ENCODE results near the gene DPY19L3.

DNA sequence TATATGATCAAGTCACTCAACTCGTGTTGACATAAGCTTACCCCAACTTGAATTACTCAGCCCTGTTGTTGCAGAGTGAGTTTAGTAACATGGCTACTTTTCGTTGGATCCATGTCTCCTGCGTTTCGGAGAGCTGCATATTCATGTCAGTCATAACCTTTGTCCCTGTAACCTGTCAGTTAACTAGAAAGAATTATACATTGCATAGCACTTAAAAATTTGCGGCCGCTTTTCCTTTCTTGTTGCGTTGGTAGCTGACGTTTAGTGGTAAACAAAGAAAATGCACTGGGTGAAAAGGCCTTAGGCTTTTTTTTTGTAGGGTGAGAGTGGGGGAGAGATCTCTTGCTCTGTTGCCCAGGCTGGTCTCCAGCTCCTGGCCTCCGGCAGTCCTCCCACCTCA, 46.0 kb upstream of the DPY19L3 start:
- no peak for TF ChIP-seq EZH2 (IDR thresholded peaks at IDR 0.05; ENCODE audit: borderline replicate concordance, low read length)
- TF ChIP-seq, protein P1, sequence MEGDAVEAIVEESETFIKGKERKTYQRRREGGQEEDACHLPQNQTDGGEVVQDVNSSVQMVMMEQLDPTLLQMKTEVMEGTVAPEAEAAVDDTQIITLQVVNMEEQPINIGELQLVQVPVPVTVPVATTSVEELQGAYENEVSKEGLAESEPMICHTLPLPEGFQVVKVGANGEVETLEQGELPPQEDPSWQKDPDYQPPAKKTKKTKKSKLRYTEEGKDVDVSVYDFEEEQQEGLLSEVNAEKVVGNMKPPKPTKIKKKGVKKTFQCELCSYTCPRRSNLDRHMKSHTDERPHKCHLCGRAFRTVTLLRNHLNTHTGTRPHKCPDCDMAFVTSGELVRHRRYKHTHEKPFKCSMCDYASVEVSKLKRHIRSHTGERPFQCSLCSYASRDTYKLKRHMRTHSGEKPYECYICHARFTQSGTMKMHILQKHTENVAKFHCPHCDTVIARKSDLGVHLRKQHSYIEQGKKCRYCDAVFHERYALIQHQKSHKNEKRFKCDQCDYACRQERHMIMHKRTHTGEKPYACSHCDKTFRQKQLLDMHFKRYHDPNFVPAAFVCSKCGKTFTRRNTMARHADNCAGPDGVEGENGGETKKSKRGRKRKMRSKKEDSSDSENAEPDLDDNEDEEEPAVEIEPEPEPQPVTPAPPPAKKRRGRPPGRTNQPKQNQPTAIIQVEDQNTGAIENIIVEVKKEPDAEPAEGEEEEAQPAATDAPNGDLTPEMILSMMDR (conservative IDR thresholded peaks at IDR 0.05 in 1 of 2, IDR thresholded peaks at IDR 0.05 in 1 of 2; ENCODE audit: extremely low read depth in 1 of 2, insufficient read depth in 1 of 2, low read depth in 1 of 2, low read length in 2 of 2), result no peak
